A549 (cell line): ENCODE data around the gene C19orf25.

ENCODE experiments used
- CBX8 ChIP-seq: fragments of 200-600 bp; sonication (generic); IDR thresholded peaks from 2 replicates; pipeline ENCODE4 v1.6.1; 2016
- CEBPB ChIP-seq, 2 experiments: fragments of >200 bp in 1 of 2; sonication (Bioruptor Twin) in 1 of 2; formaldehyde crosslinking in 1 of 2; IDR thresholded peaks; 2 replicates each; pipeline ENCODE4 v1.6.1; 2012 to 2016
- CTCF ChIP-seq: fragments of >200 bp; sonication (Bioruptor Twin); formaldehyde crosslinking; IDR thresholded peaks from 3 replicates; pipeline ENCODE4 v1.5.1; 2016
- ELK1 ChIP-seq: fragments of 150-350 bp; IDR thresholded peaks from 2 replicates; pipeline ENCODE4 v1.6.1; 2014; ENCODE audit warnings: low read depth, mild to moderate bottlenecking, low read length
- EP300 ChIP-seq, 2 experiments: fragments of >200 bp; sonication (Bioruptor Twin); formaldehyde crosslinking; IDR thresholded peaks; 2 replicates in 1 of 2; 3 replicates in 1 of 2; pipeline ENCODE4 v1.6.1; 2016 to 2017
- MAFK ChIP-seq: fragments of 450-650 bp; IDR thresholded peaks from 2 replicates; pipeline ENCODE4 v1.6.1; 2014; ENCODE audit not compliant: partially characterized antibody
- PBX3 ChIP-seq: IDR thresholded peaks from 2 replicates; pipeline ENCODE4 v1.6.1; 2012
- POLR2A ChIP-seq: IDR thresholded peaks from 2 replicates; pipeline ENCODE4 v1.6.1; 2012; ENCODE audit warnings: mild to moderate bottlenecking, low read length
- POLR2AphosphoS2 ChIP-seq: conservative IDR thresholded peaks from 2 replicates; pipeline ENCODE4 v1.6.1; 2012; ENCODE audit warnings: low read length, improper control_type of control experiment, inconsistent platforms
- RFX5 ChIP-seq: fragments of 450-650 bp; IDR thresholded peaks from 2 replicates; pipeline ENCODE4 v1.7.1; 2014; ENCODE audit warnings: antibody characterized with exemption, mild to moderate bottlenecking, moderate library complexity
- TFCP2L1 ChIP-seq: fragments of 250-450 bp; sonication (Bioruptor Pico); IDR thresholded peaks from 2 replicates; pipeline ENCODE4 v1.5.0; 2021; ENCODE audit warnings: mild to moderate bottlenecking
- USF2 ChIP-seq: fragments of 450-650 bp; IDR thresholded peaks from 2 replicates; pipeline ENCODE4 v1.6.1; 2014; ENCODE audit warnings: antibody characterized with exemption
- ZFP36 ChIP-seq: fragments of 450-650 bp; IDR thresholded peaks from 2 replicates; pipeline ENCODE4 v1.6.1; 2014; ENCODE audit warnings: borderline replicate concordance; ENCODE audit not compliant: partially characterized antibody

- no peak for TF ChIP-seq PBX3
- TF ChIP-seq CTCF = no peak
- TF ChIP-seq ELK1 = no peak
- TF ChIP-seq TFCP2L1 (CRISPR knock-in tag) = no peak
- no peak for TF ChIP-seq EP300 (IDR thresholded peaks at IDR 0.05)
- TF ChIP-seq POLR2A = no peak
- TF ChIP-seq USF2 = no peak
- TF ChIP-seq CBX8 = no peak
- TF ChIP-seq CEBPB (IDR thresholded peaks at IDR 0.05) = no peak
- no peak for TF ChIP-seq MAFK
- TF ChIP-seq RFX5 = no peak
- TF ChIP-seq ZFP36 = no peak
- TF ChIP-seq POLR2AphosphoS2 = no peak
Observed at GRCh38 chr19:1511318-1512317, 32.6 kb upstream of the C19orf25 start.
